Lower leg skin (tissue), 4 donors: ENCODE data around the gene ACSM6. TPM values are rescaled to one million over a fixed set of nuclear protein-coding genes. Genes with fewer than 3 reads are reported as not detected.

ENCODE experiments used
- DNase-seq, 2 donors: peaks; one replicate each; pipeline ENCODE4 v3.0.0-alpha.2; 2019; ENCODE audit warnings: low spot score in 2 of 2
- H3K4me3 ChIP-seq: fragments of 200-600 bp; sonication (generic); 2 replicates; pipeline ENCODE4 v1.5.1; 2017; ENCODE audit warnings: mild to moderate bottlenecking, low read depth; ENCODE audit not compliant: poor library complexity, severe bottlenecking
- POLR2A ChIP-seq, 2 donors: fragments of 450-650 bp; IDR thresholded peaks; one replicate each; pipeline ENCODE4 v1.6.1; 2016 to 2017; ENCODE audit warnings: antibody characterized with exemption in 2 of 2, mild to moderate bottlenecking in 1 of 2, moderate library complexity in 1 of 2
- WGBS, 2 donors: methylation state at CpG; one replicate each; pipeline ENCODE4 v1.1.5; 2018; 5-methylcytosine and 5-hydroxymethylcytosine counted together
- intact Hi-C: fragments of 100-400 bp; cut with DNase I; formaldehyde crosslinking; loops from one replicate; pipeline ENCODE4 v1.15.0; 2023; ENCODE audit warnings: low total_unique reads
- total RNA-seq, 4 donors: library from RNA; depleted of rRNA; stranded (reverse); fragments of >200 nt; gene quantifications; one replicate each; pipeline ENCODE4 v1.1.0, GENCODE V29; 2016
- TF ChIP-seq, protein P1 (sequence below), 3 donors: fragments of 450-650 bp; IDR thresholded peaks; one replicate each; pipeline ENCODE4 v1.5.1; 2016; ENCODE audit warnings: antibody characterized with exemption in 3 of 3, mild to moderate bottlenecking in 3 of 3, moderate library complexity in 2 of 3

The ACSM6 gene
- total RNA-seq, 4 donors from 2014 or later = 0.95 to 7.7 (median 2.7) TPM

DNA sequence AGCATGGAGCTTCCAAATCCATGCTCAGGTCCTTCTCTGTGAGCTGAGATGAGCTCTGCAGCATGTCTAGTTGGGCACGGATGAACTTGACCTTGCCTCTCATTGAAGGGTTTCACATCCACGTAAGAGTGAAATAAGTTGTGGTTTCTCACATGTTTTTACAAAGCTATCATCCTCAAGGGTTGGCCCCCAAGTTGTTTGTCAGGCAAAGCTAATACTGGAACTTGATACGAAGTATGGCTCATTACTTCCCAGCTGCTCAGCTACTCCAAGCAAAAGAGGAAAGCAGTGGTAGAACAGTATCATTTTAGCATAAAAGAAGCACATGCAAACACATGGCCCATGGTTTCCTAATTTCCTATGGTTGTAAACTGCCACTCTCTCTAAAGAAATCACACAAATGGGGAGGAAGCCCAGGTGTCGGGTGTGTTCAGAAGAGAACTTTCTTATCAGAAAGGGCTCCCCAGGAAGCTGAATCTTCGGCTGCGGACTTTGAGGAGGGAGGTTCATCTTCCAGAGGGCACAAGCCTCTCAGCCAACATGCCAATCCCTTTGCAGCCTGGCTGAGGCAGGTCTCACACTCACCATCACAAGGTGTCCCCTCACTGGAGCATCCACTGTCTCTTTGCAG lies 51.5 kb downstream of the ACSM6 start:
- DNase-seq = peak in 1 of 2 donors; percentile 7
- H3K4me3 ChIP-seq = no peak overlapping the region
- no peak for TF ChIP-seq POLR2A (IDR thresholded peaks at IDR 0.05)
- TF ChIP-seq, protein P1, sequence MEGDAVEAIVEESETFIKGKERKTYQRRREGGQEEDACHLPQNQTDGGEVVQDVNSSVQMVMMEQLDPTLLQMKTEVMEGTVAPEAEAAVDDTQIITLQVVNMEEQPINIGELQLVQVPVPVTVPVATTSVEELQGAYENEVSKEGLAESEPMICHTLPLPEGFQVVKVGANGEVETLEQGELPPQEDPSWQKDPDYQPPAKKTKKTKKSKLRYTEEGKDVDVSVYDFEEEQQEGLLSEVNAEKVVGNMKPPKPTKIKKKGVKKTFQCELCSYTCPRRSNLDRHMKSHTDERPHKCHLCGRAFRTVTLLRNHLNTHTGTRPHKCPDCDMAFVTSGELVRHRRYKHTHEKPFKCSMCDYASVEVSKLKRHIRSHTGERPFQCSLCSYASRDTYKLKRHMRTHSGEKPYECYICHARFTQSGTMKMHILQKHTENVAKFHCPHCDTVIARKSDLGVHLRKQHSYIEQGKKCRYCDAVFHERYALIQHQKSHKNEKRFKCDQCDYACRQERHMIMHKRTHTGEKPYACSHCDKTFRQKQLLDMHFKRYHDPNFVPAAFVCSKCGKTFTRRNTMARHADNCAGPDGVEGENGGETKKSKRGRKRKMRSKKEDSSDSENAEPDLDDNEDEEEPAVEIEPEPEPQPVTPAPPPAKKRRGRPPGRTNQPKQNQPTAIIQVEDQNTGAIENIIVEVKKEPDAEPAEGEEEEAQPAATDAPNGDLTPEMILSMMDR (IDR thresholded peaks at IDR 0.05) = no peak
- intact Hi-C loops = no loop called here
- WGBS, 2 donors = 82 to 86% methylated on average over 6 of the region's 6 CpGs

GRCh38 chr10:95246582-95247051 lies 52.6 kb downstream of the ACSM6 start:
- peak; percentile 75 to 95 for DNase-seq
- intact Hi-C loops = no loop called here
- no peak for TF ChIP-seq POLR2A (IDR thresholded peaks at IDR 0.05)
- TF ChIP-seq, protein P1 (IDR thresholded peaks at IDR 0.05) = peak in 1 of 3 donors; percentile 59
- 0% methylated on average over 1 of the region's 1 CpG for WGBS, 2 donors
- no peak overlapping the region for H3K4me3 ChIP-seq

GRCh38 chr10:95247200-95247880 lies 53.3 kb downstream of the ACSM6 start:
- WGBS, 2 donors = 40 to 51% methylated on average over 6 of the region's 6 CpGs

DNA sequence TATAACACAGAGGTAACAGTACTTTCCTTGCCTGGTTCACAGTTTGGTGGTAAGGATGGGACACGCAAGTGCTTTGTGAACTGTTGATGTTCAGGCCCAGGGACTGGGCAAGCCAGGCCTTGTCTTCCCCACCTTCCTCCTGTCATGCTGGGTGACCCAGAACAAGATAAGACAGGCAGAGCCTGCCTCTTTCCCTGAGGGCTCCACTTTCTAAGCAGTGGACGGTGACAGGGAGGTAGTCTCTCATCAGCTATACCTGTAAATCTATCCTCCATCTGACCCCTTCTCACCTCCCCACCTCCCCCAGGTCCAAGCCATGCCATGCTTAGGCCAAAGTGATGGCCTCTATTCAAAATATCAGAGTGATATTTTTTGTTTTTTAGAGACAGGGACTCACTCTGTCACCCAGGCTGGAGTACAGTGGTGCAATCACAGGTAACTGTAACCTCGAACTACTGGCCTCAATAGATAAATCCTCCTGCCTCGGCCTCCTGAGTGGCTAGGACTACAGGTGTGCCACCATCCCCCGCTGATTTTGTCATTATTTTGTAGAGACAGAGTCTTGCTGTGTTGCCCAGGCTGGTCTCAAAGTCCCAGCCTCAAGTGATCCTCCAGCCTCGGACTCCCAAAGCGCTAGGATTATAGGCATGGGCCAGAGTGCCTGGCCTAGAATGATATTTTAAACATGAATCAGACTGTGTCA lies 54.0 kb downstream of the ACSM6 start:
- 82 to 83% methylated on average over 7 of the region's 7 CpGs for WGBS, 2 donors
- peak in 1 of 2 donors; percentile 17 for DNase-seq
- H3K4me3 ChIP-seq = no peak overlapping the region
- intact Hi-C loops = loop anchor here (2.0 kb wide), 1 partner anchor 115 kb away; no protein-coding TSS in a partner anchor
- no peak for TF ChIP-seq POLR2A (IDR thresholded peaks at IDR 0.05)
- TF ChIP-seq, protein P1 (IDR thresholded peaks at IDR 0.05) = no peak

More at GRCh38 chr10:95247200-95247880, 53.3 kb downstream of the ACSM6 start:
- DNase-seq = peak in 1 of 2 donors; percentile 12
- H3K4me3 ChIP-seq = no peak overlapping the region
- no peak for TF ChIP-seq POLR2A (IDR thresholded peaks at IDR 0.05)
- intact Hi-C loops = no loop called here

DNA sequence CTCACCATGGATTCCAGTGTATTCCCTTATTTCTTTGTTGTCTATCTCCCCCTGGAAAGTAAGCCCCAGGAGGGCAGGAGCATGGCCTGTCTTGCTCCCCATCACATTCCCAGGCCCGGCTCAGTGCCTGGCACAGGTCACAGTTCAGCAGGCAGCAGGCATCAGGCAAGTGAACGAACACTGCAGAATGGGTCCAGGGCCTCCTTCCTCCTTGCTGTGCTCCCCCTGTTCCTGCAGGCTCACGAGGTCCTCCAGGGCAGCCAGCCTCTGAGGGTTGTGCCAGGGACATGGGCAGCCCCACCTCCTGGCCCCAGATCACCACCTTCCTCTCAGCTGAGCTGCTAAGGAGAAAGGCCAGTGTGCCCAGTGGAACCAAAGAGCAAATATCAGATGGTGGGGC lies 55.0 kb downstream of the ACSM6 start:
- intact Hi-C loops = loop anchor here (2.0 kb wide), 1 partner anchor 114 kb away; no protein-coding TSS in a partner anchor
- H3K4me3 ChIP-seq = no peak overlapping the region
- 58 to 61% methylated on average over 3 of the region's 3 CpGs for WGBS, 2 donors
- no peak for DNase-seq
- TF ChIP-seq POLR2A (IDR thresholded peaks at IDR 0.05) = no peak
- TF ChIP-seq, protein P1 (IDR thresholded peaks at IDR 0.05) = no peak

GRCh38 chr10:95249467-95249866 lies 55.4 kb downstream of the ACSM6 start:
- intact Hi-C loops = loop anchor here (2.0 kb wide), 1 partner anchor 113 kb away; no protein-coding TSS in a partner anchor
- H3K4me3 ChIP-seq = no peak overlapping the region
- 81 to 85% methylated on average over 3 of the region's 3 CpGs for WGBS, 2 donors
- TF ChIP-seq, protein P1 (IDR thresholded peaks at IDR 0.05) = no peak
- TF ChIP-seq POLR2A (IDR thresholded peaks at IDR 0.05) = no peak
- no peak for DNase-seq
